Heart left ventricle (tissue), 16 donors: Measurements from ENCODE around the gene ALPK3. TPM values are rescaled to one million over a fixed set of nuclear protein-coding genes. Genes with fewer than 3 reads are reported as not detected.

Experiments
- ATAC-seq, 4 donors: fragments of 200-7000 bp; cut with Tn5 transposase; one replicate each; pipeline ENCODE4 v1.9.1; 2020 to 2022; ENCODE audit warnings: moderate library complexity in 4 of 4, mild to moderate bottlenecking in 3 of 4, moderate number of reproducible peaks in 1 of 4
- DNase-seq, 5 donors: peaks; one replicate each; pipeline ENCODE4 v3.0.0-alpha.2; 2020
- H3K27ac ChIP-seq, 12 donors: fragments of 200-600 bp; sonication (generic) in 4 of 12; one replicate each; pipeline versions ENCODE4 v1.5.0 to v1.8.0; 2016 to 2022; ENCODE audit warnings: mild to moderate bottlenecking in 2 of 12
- H3K27me3 ChIP-seq, 9 donors: fragments of 200-600 bp; sonication (generic) in 2 of 9; one replicate each; pipeline versions ENCODE4 v1.5.1 to v1.8.0; 2016 to 2022; ENCODE audit warnings: mild to moderate bottlenecking in 3 of 9
- H3K36me3 ChIP-seq, 9 donors: fragments of 200-600 bp; sonication (generic) in 2 of 9; one replicate each; pipeline versions ENCODE4 v1.5.0 to v1.8.0; 2018 to 2022; ENCODE audit warnings: mild to moderate bottlenecking in 2 of 9
- H3K4me1 ChIP-seq, 12 donors: fragments of 200-600 bp; sonication (generic) in 4 of 12; one replicate each; pipeline versions ENCODE4 v1.5.0 to v1.8.0; 2016 to 2022; ENCODE audit warnings: mild to moderate bottlenecking in 3 of 12
- H3K4me3 ChIP-seq, 12 donors: fragments of 200-600 bp; sonication (generic) in 4 of 12; one replicate each; pipeline versions ENCODE4 v1.5.0 to v1.8.0; 2017 to 2022; ENCODE audit warnings: mild to moderate bottlenecking in 9 of 12, moderate library complexity in 4 of 12
- H3K9me3 ChIP-seq, 12 donors: fragments of 200-600 bp; sonication (generic) in 4 of 12; one replicate each; pipeline versions ENCODE4 v1.5.0 to v1.8.0; 2016 to 2022; ENCODE audit warnings: mild to moderate bottlenecking in 1 of 12
- CTCF ChIP-seq, 12 donors: fragments of 200-600 bp; sonication (generic) in 4 of 12; IDR thresholded peaks; one replicate each; pipeline versions ENCODE4 v1.5.0 to v1.8.0; 2018 to 2022; ENCODE audit warnings: antibody characterized with exemption in 12 of 12, mild to moderate bottlenecking in 5 of 12
- POLR2A ChIP-seq, 2 donors: fragments of 450-650 bp; IDR thresholded peaks; one replicate each; pipeline ENCODE4 v1.6.1; 2017; ENCODE audit warnings: antibody characterized with exemption in 2 of 2, mild to moderate bottlenecking in 2 of 2, moderate library complexity in 2 of 2
- WGBS, 4 donors: extraction: QIAGEN DNeasy Blood & Tissue Kit in 2 of 4; methylation state at CpG; one replicate each; pipeline versions ENCODE4 v1.1.5 to v1.1.7; 2013 to 2018; 5-methylcytosine and 5-hydroxymethylcytosine counted together
- intact Hi-C, 10 donors: fragments of 100-400 bp; cut with DNase I; formaldehyde crosslinking; loops; one replicate each; pipeline versions ENCODE4 v1.11.1 to v1.14.2; 2022
- polyA plus RNA-seq, 2 donors: library from polyadenylated mRNA; stranded (reverse); fragments of 200-250 nt; gene quantifications; one replicate each; pipeline ENCODE4 v1.2.3, GENCODE V29; 2013
- total RNA-seq, 9 donors: library from RNA; depleted of rRNA in 2 of 9; stranded (reverse); fragments of >200 nt in 2 of 9; fragmentation: NEBNext Ultra II Directional in 3 of 9; extraction: Animal tissue kit (Norgen Biotek cat#: 25700) in 3 of 9; gene quantifications; one replicate each; pipeline versions ENCODE4 v1.1.0 to v1.2.4, GENCODE V29; 2016 to 2023
- donor health status: ischemic (EF 13 %, LVEDD 7.1; RV severe dilation, severe dysfunction).
- donor health status: healthy with polysubstance abuse.
- donor health status: DM: no; HTN: yes; CAD: no.
- donor health status: DM: no; HTN: no; CAD: no.
- donor health status: ischemic (EF 25% LVEDD 6.9; RV normal size, moderate dysfunction).
- donor health status: ischemic (EF 25% LVEDD 5.7; RV mildly dilated, moderate dysfunction).
- donor health status: healthy.
- donor health status: DM: yes; HTN: yes; CAD: no.
- donor health status: ischemic (EF 35%, LVEDD 5.7; RV mildly dilated, moderate dysfunction).
- donor health status: nonischemic (EF 11% LVEDD 7.7; RV severe dilation, severe dysfunction).
- donor health status: DM: yes; HTN: yes; CAD: no.
- donor health status: PGD.
- donor health status: ischemic (EF 29% LVEDD 5.4; RV normal size, mild dysfunction).
- donor health status: nonischemic (EF 23%, LVEDD 6.1; RV moderate dilation, normal function).

The ALPK3 gene
- total and polyA plus RNA-seq, 11 donors, result 82.2 to 258 (median 144) TPM

GRCh38 chr15:84914351-84914750 lies 97.2 kb downstream of the ALPK3 start:
- ATAC-seq (no peak), DNase-seq (no peak)
- Histone ChIP-seq H3K4me3 (no peak overlapping the region), H3K4me1 (peaks cover 24 to 69% (median 51%) of the 10 kb centered on the region in 12 donors), H3K9me3 (no peaks in the 10 kb centered on the region), H3K36me3 (no peaks in the 10 kb centered on the region), H3K27me3 (no peaks in the 10 kb centered on the region), H3K27ac (peak overlapping the region; percentile 55 to 96 (median 90))
- intact Hi-C loops, result loop anchor here in 2 of 10 donors (5.0 to 10.0 kb wide), 2 partner anchors 52 to 200 kb away; partner anchors contain the start of gene SEC11A (in 1 of the 2)
- WGBS, 4 donors, result 17 to 58% (median 56%) methylated on average over 2 to 5 of the region's 5 CpGs
- TF ChIP-seq CTCF (IDR thresholded peaks at IDR 0.05), result no peak
- no peak for TF ChIP-seq POLR2A (IDR thresholded peaks at IDR 0.05)

- ATAC-seq, result peak; percentile 87 to 91 (median 88)
- H3K4me1 ChIP-seq, result peaks cover 24 to 69% (median 49%) of the 10 kb centered on the region in 12 donors
Measured at GRCh38 chr15:84914909-84915605, 97.9 kb downstream of the ALPK3 start.

GRCh38 chr15:84915606-84915958 lies 98.4 kb downstream of the ALPK3 start:
- Histone ChIP-seq H3K4me3 (no peak overlapping the region), H3K27ac (peak overlapping the region; percentile 45 to 96 (median 90)), H3K36me3 (no peaks in the 10 kb centered on the region), H3K9me3 (no peaks in the 10 kb centered on the region), H3K4me1 (peaks cover 24 to 64% (median 47%) of the 10 kb centered on the region in 12 donors), H3K27me3 (no peaks in the 10 kb centered on the region)
- TF ChIP-seq POLR2A (IDR thresholded peaks at IDR 0.05) (no peak), CTCF (IDR thresholded peaks at IDR 0.05) (no peak)
- ATAC-seq (peak in 2 of 4 donors; percentile 0 to 2), DNase-seq (peak in 2 of 5 donors; percentile 50 to 52)
- intact Hi-C loops, result loop anchor here in 3 of 10 donors (5.0 to 10.0 kb wide), 4 partner anchors 48 to 201 kb away; partner anchors contain the start of gene SEC11A (in 1 of the 3)
- 13 to 48% (median 37%) methylated on average over 3 of the region's 3 CpGs for WGBS, 4 donors

More at GRCh38 chr15:84914909-84915605, 97.9 kb downstream of the ALPK3 start:
- intact Hi-C loops, result loop anchor here in 4 of 10 donors (5.0 to 10.0 kb wide), 5 partner anchors 48 to 200 kb away; partner anchors contain the start of gene SEC11A (in 1 of the 4)
- no peak overlapping the region for H3K4me3 ChIP-seq
- DNase-seq, result peak; percentile 84 to 96 (median 89)
- no peak for TF ChIP-seq CTCF (IDR thresholded peaks at IDR 0.05)
- peak in 1 of 2 donors; percentile 65 for TF ChIP-seq POLR2A (IDR thresholded peaks at IDR 0.05)
- peak overlapping the region; percentile 55 to 96 (median 90) for H3K27ac ChIP-seq
- 16 to 21% (median 19%) methylated on average over 10 to 12 of the region's 12 CpGs for WGBS, 4 donors
- H3K9me3 ChIP-seq, result no peaks in the 10 kb centered on the region
- no peaks in the 10 kb centered on the region for H3K27me3 ChIP-seq
- H3K36me3 ChIP-seq, result no peaks in the 10 kb centered on the region

- DNase-seq (no peak), ATAC-seq (no peak)
- Histone ChIP-seq H3K27me3 (no peaks in the 10 kb centered on the region), H3K4me3 (no peak overlapping the region), H3K27ac (peak overlapping the region in 1 of 12 donors; percentile 4), H3K36me3 (no peaks in the 10 kb centered on the region), H3K4me1 (peaks cover 14 to 45% (median 32%) of the 10 kb centered on the region in 12 donors), H3K9me3 (no peaks in the 10 kb centered on the region)
- no peak for TF ChIP-seq CTCF (IDR thresholded peaks at IDR 0.05)
- no peak for TF ChIP-seq POLR2A (IDR thresholded peaks at IDR 0.05)
- 93 to 100% (median 100%) methylated on average over 1 of the region's 1 CpG for WGBS, 4 donors
- intact Hi-C loops, result loop anchor here in 3 of 10 donors (5.0 to 10.0 kb wide), 4 partner anchors 50 to 203 kb away; partner anchors contain the start of gene SEC11A (in 1 of the 3)
Measured at GRCh38 chr15:84917452-84917851, 100.3 kb downstream of the ALPK3 start.
